Kasumi-1 (cell line): Measurements from ENCODE around the gene PPP4R3A.
"Not testable (repeated sequence)": the region's sequence is repeated elsewhere in the genome, so short reads cannot be mapped to it uniquely, and the experiment has no call there.

Source experiments
- DNase-seq, 2 experiments: peaks; one replicate each; lab custom pipeline; 2025; lab: John Stamatoyannopoulos, UW

The PPP4R3A gene

GRCh38 chr14:91510171-91511042, at the start of gene PPP4R3A:
TSS of gene PPP4R3A (minus strand) at chr14:91510310. CDS start at chr14:91509647, 663 bp downstream.
- DNase-seq = peak; percentile 91

GRCh38 chr14:91555531-91555930, 45.4 kb upstream of the PPP4R3A start:
- DNase-seq = no peak

- no peak for DNase-seq
These were observed 44.6 kb upstream of the PPP4R3A start for GRCh38 chr14:91554535-91555332.

GRCh38 chr14:91548108-91548507, 38.0 kb upstream of the PPP4R3A start:
- DNase-seq = no peak

- DNase-seq = no peak
These were observed 36.0 kb upstream of the PPP4R3A start for GRCh38 chr14:91545946-91546716.

- DNase-seq = no peak
These were observed 35.1 kb upstream of the PPP4R3A start for GRCh38 chr14:91545204-91545603.

- no peak for DNase-seq
These were observed 26.2 kb upstream of the PPP4R3A start for GRCh38 chr14:91536327-91536726.

- not testable (repeated sequence) for DNase-seq
These were observed 23.9 kb upstream of the PPP4R3A start for GRCh38 chr14:91534059-91534458.

GRCh38 chr14:91533623-91534022, 23.5 kb upstream of the PPP4R3A start:
- DNase-seq = no peak

- no peak for DNase-seq
These were observed 13.9 kb upstream of the PPP4R3A start for GRCh38 chr14:91523972-91524371.

- peak; percentile 44 to 50 for DNase-seq
These were observed 11.0 kb upstream of the PPP4R3A start for GRCh38 chr14:91521061-91521640.

- DNase-seq = no peak
These were observed 10.0 kb upstream of the PPP4R3A start for GRCh38 chr14:91520138-91520537.

- DNase-seq = no peak
These were observed 9.3 kb upstream of the PPP4R3A start for GRCh38 chr14:91519239-91520036.

- DNase-seq = peak; percentile 35 to 51
These were observed 6.7 kb upstream of the PPP4R3A start for GRCh38 chr14:91516663-91517388.

GRCh38 chr14:91515979-91516378, 5.9 kb upstream of the PPP4R3A start:
- DNase-seq = no peak

GRCh38 chr14:91511043-91511383, 903 bp upstream of the PPP4R3A start:
- DNase-seq = no peak

GRCh38 chr14:91509878-91510170, 286 bp downstream of the PPP4R3A start:
- DNase-seq = peak in 1 of 2 experiments; percentile 52

GRCh38 chr14:91509083-91509877, 830 bp downstream of the PPP4R3A start:
- DNase-seq = peak in 1 of 2 experiments; percentile 28

- DNase-seq = no peak
These were observed 2.0 kb downstream of the PPP4R3A start for GRCh38 chr14:91508105-91508504.

- DNase-seq = no peak
These were observed 3.9 kb downstream of the PPP4R3A start for GRCh38 chr14:91506226-91506625.
